ENCODE data around the gene CDK11B. TPM values are rescaled to one million over a fixed set of nuclear protein-coding genes. Genes with fewer than 3 reads are reported as not detected.
"Not testable (repeated sequence)": the region's sequence is repeated elsewhere in the genome, so short reads cannot be mapped to it uniquely, and the experiment has no call there.

Gene CDK11B
- total RNA-seq, 1 donor from 2014 or later: 16.5 TPM

- H3K9me3 ChIP-seq; H3K27ac ChIP-seq; DNase-seq (ENCODE audit: extremely low spot score in 2 of 2); H3K4me3 ChIP-seq; intact Hi-C loops (cut with DNase I); H3K27me3 ChIP-seq; H3K4me1 ChIP-seq: not testable (repeated sequence)
- H3K36me3 ChIP-seq: peaks cover 0 to 28% of the 10 kb centered on the region in 2 donors
Observed at GRCh38 chr1:1639368-1639767, 19.4 kb downstream of the CDK11B start.

- peaks cover 0 to 28% of the 10 kb centered on the region in 2 donors for H3K36me3 ChIP-seq
- H3K4me1 ChIP-seq; H3K27ac ChIP-seq; DNase-seq (ENCODE audit: extremely low spot score in 2 of 2); H3K27me3 ChIP-seq; intact Hi-C loops (cut with DNase I); H3K9me3 ChIP-seq; H3K4me3 ChIP-seq: not testable (repeated sequence)
Observed at GRCh38 chr1:1638528-1638927, 20.3 kb downstream of the CDK11B start.

DNA sequence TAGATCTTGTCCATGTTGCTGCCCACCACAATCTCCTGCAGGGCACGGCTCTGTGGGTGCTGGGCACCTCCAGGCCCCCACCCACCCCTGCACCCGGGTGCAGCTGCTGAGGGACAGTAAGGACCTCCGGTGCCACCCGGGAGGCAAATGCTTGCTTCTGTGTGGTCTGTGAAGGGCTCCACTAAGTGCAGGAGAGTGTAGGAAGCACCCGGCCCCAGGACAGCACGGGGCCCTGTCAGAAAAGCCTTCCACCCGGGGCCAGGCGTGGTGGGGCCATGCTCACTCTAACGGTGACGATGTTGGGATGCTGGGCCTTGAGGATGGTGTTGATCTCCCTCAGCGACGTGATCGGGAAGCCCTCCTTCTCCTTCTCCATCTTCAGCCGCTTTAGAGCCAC, 21.3 kb downstream of the CDK11B start:
- peaks cover 0 to 28% of the 10 kb centered on the region in 2 donors for H3K36me3 ChIP-seq
- H3K27me3 ChIP-seq; intact Hi-C loops (cut with DNase I); H3K27ac ChIP-seq; H3K4me1 ChIP-seq; H3K9me3 ChIP-seq; DNase-seq (ENCODE audit: extremely low spot score in 2 of 2); H3K4me3 ChIP-seq: not testable (repeated sequence)

- H3K27me3 ChIP-seq; H3K27ac ChIP-seq; intact Hi-C loops (cut with DNase I); H3K9me3 ChIP-seq; H3K4me3 ChIP-seq; H3K4me1 ChIP-seq; DNase-seq (ENCODE audit: extremely low spot score in 2 of 2): not testable (repeated sequence)
- H3K36me3 ChIP-seq: peaks cover 0 to 28% of the 10 kb centered on the region in 2 donors
Observed at GRCh38 chr1:1636621-1637478, 22.0 kb downstream of the CDK11B start.

DNA sequence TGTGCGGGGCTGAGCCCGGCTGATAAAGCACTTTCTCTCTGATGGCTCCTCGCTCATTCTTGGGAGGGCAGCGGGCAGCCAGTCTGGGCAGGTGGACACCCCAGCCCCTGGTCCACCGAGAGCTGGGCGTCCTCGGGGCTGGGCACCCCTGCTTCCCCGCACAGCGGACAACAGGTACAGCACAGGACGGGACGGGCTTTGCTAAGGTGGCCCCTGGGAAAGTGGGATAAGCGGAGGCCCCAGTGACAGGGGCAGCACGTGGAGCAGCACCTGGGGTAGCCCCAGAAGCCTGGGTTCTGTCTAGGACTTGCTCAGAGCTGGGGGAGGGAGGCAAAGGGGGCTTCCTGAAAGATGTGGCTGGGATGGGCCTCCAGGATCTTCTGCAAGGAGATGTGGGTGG, 24.2 kb downstream of the CDK11B start:
- Histone ChIP-seq H3K4me1 (peaks cover 21% of the 10 kb centered on the region), H3K36me3 (peaks cover 0 to 27% of the 10 kb centered on the region in 2 donors)
- H3K9me3 ChIP-seq; H3K4me3 ChIP-seq; H3K27ac ChIP-seq; H3K27me3 ChIP-seq; intact Hi-C loops (cut with DNase I); DNase-seq (ENCODE audit: extremely low spot score in 2 of 2): not testable (repeated sequence)

- H3K27ac ChIP-seq; H3K9me3 ChIP-seq; H3K4me3 ChIP-seq; intact Hi-C loops (cut with DNase I); DNase-seq (ENCODE audit: extremely low spot score in 2 of 2); H3K27me3 ChIP-seq: not testable (repeated sequence)
- Histone ChIP-seq H3K36me3 (peaks cover 0 to 18% of the 10 kb centered on the region in 2 donors), H3K4me1 (peaks cover 21% of the 10 kb centered on the region)
Observed at GRCh38 chr1:1633409-1633808, 25.4 kb downstream of the CDK11B start.

DNA sequence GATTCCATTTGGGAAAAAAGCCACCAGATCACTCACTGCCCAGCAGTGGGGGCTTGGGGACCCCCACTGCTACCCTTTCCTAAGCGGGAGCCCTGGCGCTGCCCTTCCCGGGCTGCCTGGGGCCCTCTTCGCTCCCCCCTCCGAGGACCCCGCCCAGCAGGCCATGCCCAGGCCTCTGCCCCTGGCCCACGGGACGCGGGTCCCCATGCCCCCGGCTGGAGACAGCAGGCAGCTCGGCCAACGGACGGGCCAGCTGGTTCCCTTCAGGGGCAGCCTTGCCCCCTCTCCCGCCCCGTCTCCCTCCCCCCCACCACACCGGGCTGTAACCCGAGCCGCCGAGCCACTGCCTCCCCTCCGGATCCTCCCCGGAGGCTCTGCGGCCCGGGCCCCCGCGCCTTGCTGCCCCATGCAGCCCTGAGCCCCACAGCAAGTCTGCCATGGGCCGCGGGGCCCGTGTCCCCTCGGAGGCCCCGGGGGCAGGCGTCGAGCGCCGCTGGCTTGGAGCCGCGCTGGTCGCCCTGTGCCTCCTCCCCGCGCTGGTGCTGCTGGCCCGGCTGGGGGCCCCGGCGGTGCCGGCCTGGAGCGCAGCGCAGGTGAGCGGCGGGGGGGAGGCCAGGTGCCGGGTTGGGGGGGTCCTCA, 26.9 kb downstream of the CDK11B start, which contains the start of gene MMP23B:
Gene MMP23B, plus strand, starts transcription at position 392 of the 639 bp plus-strand sequence. Its CDS starts 46 bp downstream, at position 438.
- DNase-seq (ENCODE audit: extremely low spot score in 2 of 2): no peak
- intact Hi-C loops (cut with DNase I): no loop called here

More for the DNA sequence above, 26.9 kb downstream of the CDK11B start, which contains the start of gene MMP23B:
- Histone ChIP-seq H3K27ac (peak within 1 kb of the TSS; percentile 82), H3K27me3 (peaks cover 4% of the 10 kb centered on the region), H3K4me3 (peak within 1 kb of the TSS; percentile 34 to 35), H3K4me1 (peaks cover 22% of the 10 kb centered on the region), H3K9me3 (no peaks in the 10 kb centered on the region), H3K36me3 (peaks cover 0 to 7% of the 10 kb centered on the region in 2 donors)
- peak in 1 of 2 donors; percentile 45 for TF ChIP-seq POLR2AphosphoS5 (IDR thresholded peaks at IDR 0.05; ENCODE audit: insufficient read depth in 1 of 2, low read depth in 1 of 2)
- TF ChIP-seq CTCF (IDR thresholded peaks at IDR 0.05): no peak

Measured in vagina (tissue), 2 donors.